HepG2 (cell line): Measurements from ENCODE around the gene PON1. TPM values are rescaled to one million over a fixed set of nuclear protein-coding genes. Genes with fewer than 3 reads are reported as not detected.

Source experiments
- EED ChIP-seq: sonication (generic); formaldehyde crosslinking; IDR thresholded peaks from 2 replicates; pipeline ENCODE4 v1.5.0; 2020; ENCODE audit warnings: mild to moderate bottlenecking, missing genetic modification reagents
- HNRNPK ChIP-seq: fragments of 200-400 bp; formaldehyde crosslinking; IDR thresholded peaks from 2 replicates; pipeline ENCODE4 v1.6.1; 2018; ENCODE audit warnings: low read length, low read depth, moderate library complexity, mild to moderate bottlenecking; ENCODE audit not compliant: poor library complexity, severe bottlenecking
- HOXA3 ChIP-seq: sonication (generic); formaldehyde crosslinking; IDR thresholded peaks from 2 replicates; pipeline ENCODE4 v1.5.0; 2020; ENCODE audit warnings: missing genetic modification reagents
- HOXA5 ChIP-seq: sonication (generic); formaldehyde crosslinking; IDR thresholded peaks from 2 replicates; pipeline ENCODE4 v1.4.0; 2020; ENCODE audit warnings: missing genetic modification reagents
- PHF8 ChIP-seq: sonication (generic); formaldehyde crosslinking; IDR thresholded peaks from 2 replicates; pipeline ENCODE4 v1.5.0; 2020; ENCODE audit warnings: missing genetic modification reagents
- RBM39 ChIP-seq: fragments of 200-400 bp; formaldehyde crosslinking; IDR thresholded peaks from one replicate; pipeline ENCODE4 v1.6.1; 2018; ENCODE audit warnings: antibody characterized with exemption, mild to moderate bottlenecking, low read depth, low read length; ENCODE audit not compliant: poor library complexity, severe bottlenecking
- SATB2 ChIP-seq: sonication (generic); formaldehyde crosslinking; IDR thresholded peaks from 2 replicates; pipeline ENCODE4 v1.5.0; 2020; ENCODE audit warnings: missing genetic modification reagents
- SRF ChIP-seq: IDR thresholded peaks from 2 replicates; pipeline ENCODE4 v1.6.1; 2011; ENCODE audit warnings: mild to moderate bottlenecking, low read depth, low read length, moderate library complexity
- THAP11 ChIP-seq: IDR thresholded peaks from 2 replicates; pipeline ENCODE4 v1.6.1; 2016; ENCODE audit warnings: missing biosample characterization, missing genetic modification reagents
- ZBTB38 ChIP-seq: sonication (generic); formaldehyde crosslinking; IDR thresholded peaks from 2 replicates; pipeline ENCODE4 v1.5.1; 2020; ENCODE audit warnings: mild to moderate bottlenecking, missing genetic modification reagents
- ZBTB42 ChIP-seq: sonication (generic); formaldehyde crosslinking; IDR thresholded peaks from 2 replicates; pipeline ENCODE4 v1.5.0; 2020; ENCODE audit warnings: mild to moderate bottlenecking, missing genetic modification reagents
- ZFP90 ChIP-seq: sonication (generic); formaldehyde crosslinking; IDR thresholded peaks from 2 replicates; pipeline ENCODE4 v1.8.0; 2022; ENCODE audit warnings: missing genetic modification reagents, mild to moderate bottlenecking, inconsistent platforms, borderline replicate concordance
- ZMYM4 ChIP-seq: sonication (generic); formaldehyde crosslinking; IDR thresholded peaks from 2 replicates; pipeline ENCODE4 v1.8.1; 2023; ENCODE audit warnings: mild to moderate bottlenecking, missing genetic modification reagents
- ZNF121 ChIP-seq: sonication (generic); formaldehyde crosslinking; IDR thresholded peaks from 2 replicates; pipeline ENCODE4 v1.5.0; 2020; ENCODE audit warnings: mild to moderate bottlenecking, missing genetic modification reagents
- ZNF205 ChIP-seq: IDR thresholded peaks from 2 replicates; pipeline ENCODE4 v1.6.1; 2018; ENCODE audit warnings: missing biosample characterization, missing genetic modification reagents
- ZSCAN21 ChIP-seq: sonication (generic); formaldehyde crosslinking; IDR thresholded peaks from 2 replicates; pipeline ENCODE4 v1.8.0; 2022; ENCODE audit warnings: mild to moderate bottlenecking, missing genetic modification reagents, moderate library complexity, borderline replicate concordance
- ZSCAN25 ChIP-seq: sonication (generic); formaldehyde crosslinking; IDR thresholded peaks from 2 replicates; pipeline ENCODE4 v1.8.0; 2022; ENCODE audit warnings: mild to moderate bottlenecking, missing genetic modification reagents
- polyA plus RNA-seq, 8 experiments: library from polyadenylated mRNA; depleted of rRNA in 3 of 8; stranded (reverse) in 7 of 8; unstranded in 1 of 8; fragments of >200 nt; fragmentation: Illumina TruSeq in 4 of 8; extraction: Trizol in 4 of 8; gene quantifications; 2 replicates each; pipeline versions ENCODE4 v1.2.1 to v1.2.3, GENCODE V29; 2011 to 2016; ENCODE audit warnings: low read depth in 4 of 8, missing spikeins in 1 of 8, mixed read lengths in 1 of 8; ENCODE audit not compliant: insufficient read depth in 1 of 8
- total RNA-seq, 5 experiments: library from RNA; depleted of rRNA; stranded (reverse); fragments of >200 nt; fragmentation: Illumina TruSeq; extraction: Trizol; gene quantifications; 2 replicates each; pipeline ENCODE4 v1.2.3, GENCODE V29; 2016; ENCODE audit warnings: low read depth in 1 of 5
- TF ChIP-seq, protein P1 (sequence below): sonication (generic); formaldehyde crosslinking; IDR thresholded peaks from 2 replicates; pipeline ENCODE4 v1.5.0; 2020; ENCODE audit warnings: mild to moderate bottlenecking, missing genetic modification reagents
- TF ChIP-seq, protein P2 (sequence below): sonication (generic); formaldehyde crosslinking; IDR thresholded peaks from 2 replicates; pipeline ENCODE4 v1.4.0; 2020; ENCODE audit warnings: missing genetic modification reagents
- TF ChIP-seq, protein P3 (sequence below): sonication (generic); formaldehyde crosslinking; IDR thresholded peaks from 2 replicates; pipeline ENCODE4 v1.4.0; 2020; ENCODE audit warnings: missing genetic modification reagents, borderline replicate concordance
- TF ChIP-seq, protein P4 (sequence below): sonication (generic); formaldehyde crosslinking; IDR thresholded peaks from 2 replicates; pipeline ENCODE4 v1.5.1; 2020; ENCODE audit warnings: mild to moderate bottlenecking, moderate library complexity, missing genetic modification reagents

PON1 gene
- total and polyA plus RNA-seq, 2 of the 13 experiments (the other 11 are each of a cell fraction or from before 2014, with no cell fraction given) = 0.27 to 0.57 TPM

DNA sequence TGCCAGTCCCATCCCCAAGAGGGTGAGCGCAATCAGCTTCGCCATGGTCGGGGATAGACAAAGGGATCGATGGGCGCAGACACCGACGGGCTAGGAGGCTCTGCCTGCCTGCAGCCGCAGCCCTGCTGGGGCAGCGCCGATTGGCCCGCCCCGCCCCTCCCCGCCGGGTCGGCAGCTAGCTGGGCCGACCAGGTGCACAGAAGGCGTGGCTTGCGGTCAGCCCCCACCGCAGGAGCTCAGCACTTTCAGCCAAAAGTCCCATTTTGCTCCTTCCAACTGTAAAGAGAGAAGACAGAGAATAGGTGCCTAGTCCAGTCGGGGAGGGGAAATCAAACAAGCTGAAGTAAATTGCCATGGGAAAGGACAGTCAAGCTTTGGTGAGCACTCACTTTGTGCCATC is at the start of gene PON1 (continued):
- TF ChIP-seq SATB2 (CRISPR knock-in tag) (no peak), ZNF121 (CRISPR knock-in tag) (no peak), ZFP90 (no peak), ZSCAN21 (no peak), HNRNPK (no peak), EED (CRISPR knock-in tag) (no peak), ZBTB38 (CRISPR knock-in tag) (no peak), PHF8 (no peak), HOXA5 (CRISPR knock-in tag) (no peak), SRF (no peak), RBM39 (no peak), ZMYM4 (CRISPR knock-in tag) (0 out of 2 replicates have a peak, but pooled peaks have one; percentile 22), ZSCAN25 (CRISPR knock-in tag) (peak; percentile 95), HOXA3 (CRISPR knock-in tag) (no peak), THAP11 (CRISPR knock-in tag) (no peak), ZBTB42 (CRISPR knock-in tag) (no peak), ZNF205 (no peak)
- TF ChIP-seq, protein P1, sequence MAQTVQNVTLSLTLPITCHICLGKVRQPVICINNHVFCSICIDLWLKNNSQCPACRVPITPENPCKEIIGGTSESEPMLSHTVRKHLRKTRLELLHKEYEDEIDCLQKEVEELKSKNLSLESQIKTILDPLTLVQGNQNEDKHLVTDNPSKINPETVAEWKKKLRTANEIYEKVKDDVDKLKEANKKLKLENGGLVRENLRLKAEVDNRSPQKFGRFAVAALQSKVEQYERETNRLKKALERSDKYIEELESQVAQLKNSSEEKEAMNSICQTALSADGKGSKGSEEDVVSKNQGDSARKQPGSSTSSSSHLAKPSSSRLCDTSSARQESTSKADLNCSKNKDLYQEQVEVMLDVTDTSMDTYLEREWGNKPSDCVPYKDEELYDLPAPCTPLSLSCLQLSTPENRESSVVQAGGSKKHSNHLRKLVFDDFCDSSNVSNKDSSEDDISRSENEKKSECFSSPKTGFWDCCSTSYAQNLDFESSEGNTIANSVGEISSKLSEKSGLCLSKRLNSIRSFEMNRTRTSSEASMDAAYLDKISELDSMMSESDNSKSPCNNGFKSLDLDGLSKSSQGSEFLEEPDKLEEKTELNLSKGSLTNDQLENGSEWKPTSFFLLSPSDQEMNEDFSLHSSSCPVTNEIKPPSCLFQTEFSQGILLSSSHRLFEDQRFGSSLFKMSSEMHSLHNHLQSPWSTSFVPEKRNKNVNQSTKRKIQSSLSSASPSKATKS = no peak
- TF ChIP-seq, protein P2, sequence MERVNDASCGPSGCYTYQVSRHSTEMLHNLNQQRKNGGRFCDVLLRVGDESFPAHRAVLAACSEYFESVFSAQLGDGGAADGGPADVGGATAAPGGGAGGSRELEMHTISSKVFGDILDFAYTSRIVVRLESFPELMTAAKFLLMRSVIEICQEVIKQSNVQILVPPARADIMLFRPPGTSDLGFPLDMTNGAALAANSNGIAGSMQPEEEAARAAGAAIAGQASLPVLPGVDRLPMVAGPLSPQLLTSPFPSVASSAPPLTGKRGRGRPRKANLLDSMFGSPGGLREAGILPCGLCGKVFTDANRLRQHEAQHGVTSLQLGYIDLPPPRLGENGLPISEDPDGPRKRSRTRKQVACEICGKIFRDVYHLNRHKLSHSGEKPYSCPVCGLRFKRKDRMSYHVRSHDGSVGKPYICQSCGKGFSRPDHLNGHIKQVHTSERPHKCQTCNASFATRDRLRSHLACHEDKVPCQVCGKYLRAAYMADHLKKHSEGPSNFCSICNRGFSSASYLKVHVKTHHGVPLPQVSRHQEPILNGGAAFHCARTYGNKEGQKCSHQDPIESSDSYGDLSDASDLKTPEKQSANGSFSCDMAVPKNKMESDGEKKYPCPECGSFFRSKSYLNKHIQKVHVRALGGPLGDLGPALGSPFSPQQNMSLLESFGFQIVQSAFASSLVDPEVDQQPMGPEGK (CRISPR knock-in tag) = peak; percentile 17; the same call in 1 of the 2 replicates
- TF ChIP-seq, protein P3, sequence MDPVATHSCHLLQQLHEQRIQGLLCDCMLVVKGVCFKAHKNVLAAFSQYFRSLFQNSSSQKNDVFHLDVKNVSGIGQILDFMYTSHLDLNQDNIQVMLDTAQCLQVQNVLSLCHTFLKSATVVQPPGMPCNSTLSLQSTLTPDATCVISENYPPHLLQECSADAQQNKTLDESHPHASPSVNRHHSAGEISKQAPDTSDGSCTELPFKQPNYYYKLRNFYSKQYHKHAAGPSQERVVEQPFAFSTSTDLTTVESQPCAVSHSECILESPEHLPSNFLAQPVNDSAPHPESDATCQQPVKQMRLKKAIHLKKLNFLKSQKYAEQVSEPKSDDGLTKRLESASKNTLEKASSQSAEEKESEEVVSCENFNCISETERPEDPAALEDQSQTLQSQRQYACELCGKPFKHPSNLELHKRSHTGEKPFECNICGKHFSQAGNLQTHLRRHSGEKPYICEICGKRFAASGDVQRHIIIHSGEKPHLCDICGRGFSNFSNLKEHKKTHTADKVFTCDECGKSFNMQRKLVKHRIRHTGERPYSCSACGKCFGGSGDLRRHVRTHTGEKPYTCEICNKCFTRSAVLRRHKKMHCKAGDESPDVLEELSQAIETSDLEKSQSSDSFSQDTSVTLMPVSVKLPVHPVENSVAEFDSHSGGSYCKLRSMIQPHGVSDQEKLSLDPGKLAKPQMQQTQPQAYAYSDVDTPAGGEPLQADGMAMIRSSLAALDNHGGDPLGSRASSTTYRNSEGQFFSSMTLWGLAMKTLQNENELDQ (CRISPR knock-in tag) = no peak
- TF ChIP-seq, protein P4, sequence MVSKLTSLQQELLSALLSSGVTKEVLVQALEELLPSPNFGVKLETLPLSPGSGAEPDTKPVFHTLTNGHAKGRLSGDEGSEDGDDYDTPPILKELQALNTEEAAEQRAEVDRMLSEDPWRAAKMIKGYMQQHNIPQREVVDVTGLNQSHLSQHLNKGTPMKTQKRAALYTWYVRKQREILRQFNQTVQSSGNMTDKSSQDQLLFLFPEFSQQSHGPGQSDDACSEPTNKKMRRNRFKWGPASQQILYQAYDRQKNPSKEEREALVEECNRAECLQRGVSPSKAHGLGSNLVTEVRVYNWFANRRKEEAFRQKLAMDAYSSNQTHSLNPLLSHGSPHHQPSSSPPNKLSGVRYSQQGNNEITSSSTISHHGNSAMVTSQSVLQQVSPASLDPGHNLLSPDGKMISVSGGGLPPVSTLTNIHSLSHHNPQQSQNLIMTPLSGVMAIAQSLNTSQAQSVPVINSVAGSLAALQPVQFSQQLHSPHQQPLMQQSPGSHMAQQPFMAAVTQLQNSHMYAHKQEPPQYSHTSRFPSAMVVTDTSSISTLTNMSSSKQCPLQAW (CRISPR knock-in tag) = no peak
